GM12878 (cell line): ENCODE results near the gene KCNJ3.

Experiments
- SP1 ChIP-seq: IDR thresholded peaks from one replicate; pipeline ENCODE4 v1.6.1; 2011; ENCODE audit warnings: low read depth, low read length
- TF ChIP-seq, protein P1 (sequence below), 3 experiments: IDR thresholded peaks in 2 of 3; conservative IDR thresholded peaks in 1 of 3; 2 replicates each; pipeline ENCODE4 v1.5.1; 2011; ENCODE audit warnings: low read depth in 3 of 3, low read length in 3 of 3, mild to moderate bottlenecking in 3 of 3, control low read depth in 2 of 3, moderate library complexity in 2 of 3, inconsistent platforms in 1 of 3, mixed read lengths in 1 of 3; ENCODE audit not compliant: control insufficient read depth in 2 of 3, insufficient read depth in 1 of 3; ENCODE audit errors: extremely low read depth in 1 of 3

DNA sequence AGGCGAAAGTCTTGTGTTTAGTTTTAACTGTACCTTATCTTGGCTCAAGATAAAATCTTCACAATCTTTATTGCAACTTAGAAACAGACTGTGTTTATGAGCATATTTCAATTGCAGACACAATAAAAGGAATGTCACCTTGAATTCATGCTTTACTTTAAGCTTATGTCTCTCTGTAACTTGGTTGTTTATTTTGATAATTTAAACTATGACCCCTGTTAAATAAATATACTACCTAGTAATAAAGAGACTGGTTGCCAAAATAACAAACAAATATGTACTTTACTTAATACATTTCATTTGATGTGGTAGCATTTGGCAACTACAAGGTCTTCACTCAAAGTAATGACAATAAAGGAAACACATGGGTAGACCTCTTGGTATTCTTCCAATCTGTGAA lies 202.6 kb downstream of the KCNJ3 start:
- TF ChIP-seq, protein P1, sequence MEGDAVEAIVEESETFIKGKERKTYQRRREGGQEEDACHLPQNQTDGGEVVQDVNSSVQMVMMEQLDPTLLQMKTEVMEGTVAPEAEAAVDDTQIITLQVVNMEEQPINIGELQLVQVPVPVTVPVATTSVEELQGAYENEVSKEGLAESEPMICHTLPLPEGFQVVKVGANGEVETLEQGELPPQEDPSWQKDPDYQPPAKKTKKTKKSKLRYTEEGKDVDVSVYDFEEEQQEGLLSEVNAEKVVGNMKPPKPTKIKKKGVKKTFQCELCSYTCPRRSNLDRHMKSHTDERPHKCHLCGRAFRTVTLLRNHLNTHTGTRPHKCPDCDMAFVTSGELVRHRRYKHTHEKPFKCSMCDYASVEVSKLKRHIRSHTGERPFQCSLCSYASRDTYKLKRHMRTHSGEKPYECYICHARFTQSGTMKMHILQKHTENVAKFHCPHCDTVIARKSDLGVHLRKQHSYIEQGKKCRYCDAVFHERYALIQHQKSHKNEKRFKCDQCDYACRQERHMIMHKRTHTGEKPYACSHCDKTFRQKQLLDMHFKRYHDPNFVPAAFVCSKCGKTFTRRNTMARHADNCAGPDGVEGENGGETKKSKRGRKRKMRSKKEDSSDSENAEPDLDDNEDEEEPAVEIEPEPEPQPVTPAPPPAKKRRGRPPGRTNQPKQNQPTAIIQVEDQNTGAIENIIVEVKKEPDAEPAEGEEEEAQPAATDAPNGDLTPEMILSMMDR (IDR thresholded peaks at IDR 0.05 in 2 of 3, conservative IDR thresholded peaks at IDR 0.05 in 1 of 3; ENCODE audit: control insufficient read depth in 2 of 3, extremely low read depth in 1 of 3, insufficient read depth in 1 of 3, low read depth in 3 of 3, low read length in 3 of 3): no peak
- TF ChIP-seq SP1: no peak
